ENCODE measurements around the gene ZDHHC19.

The ZDHHC19 gene

DNA sequence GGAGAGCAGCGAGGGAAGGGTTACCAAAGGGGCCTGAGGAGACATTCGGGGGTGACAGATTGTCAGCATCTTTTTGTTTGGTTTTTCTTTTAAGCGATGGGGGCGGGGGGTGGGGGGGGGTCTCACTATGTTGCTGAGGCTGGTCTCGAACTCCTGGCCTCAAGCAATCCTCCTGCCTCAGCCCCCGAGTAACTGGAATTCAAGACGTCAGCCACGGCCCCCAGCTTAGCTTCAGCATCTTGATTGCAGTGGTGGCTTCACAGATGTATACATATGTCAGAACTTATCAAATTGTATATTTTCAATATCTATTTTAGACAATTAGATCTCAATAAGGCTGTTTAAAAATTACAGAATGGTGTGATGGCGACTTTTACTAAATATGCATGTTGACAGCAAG is 30.9 kb downstream of the ZDHHC19 start:
- TF ChIP-seq TAF1 (IDR thresholded peaks at IDR 0.05; ENCODE audit: borderline replicate concordance, insufficient read depth, low read length) (no peak), POLR2AphosphoS5 (IDR thresholded peaks at IDR 0.05; ENCODE audit: low read depth, low read length) (no peak), SIN3A (IDR thresholded peaks at IDR 0.05; ENCODE audit: borderline replicate concordance, insufficient read depth, low read length) (no peak), FOXP2 (optimal IDR thresholded peaks at IDR 0.05; ENCODE audit: borderline replicate concordance, extremely low read depth, extremely low read length, insufficient read depth) (no peak)
- TF ChIP-seq, protein P1, sequence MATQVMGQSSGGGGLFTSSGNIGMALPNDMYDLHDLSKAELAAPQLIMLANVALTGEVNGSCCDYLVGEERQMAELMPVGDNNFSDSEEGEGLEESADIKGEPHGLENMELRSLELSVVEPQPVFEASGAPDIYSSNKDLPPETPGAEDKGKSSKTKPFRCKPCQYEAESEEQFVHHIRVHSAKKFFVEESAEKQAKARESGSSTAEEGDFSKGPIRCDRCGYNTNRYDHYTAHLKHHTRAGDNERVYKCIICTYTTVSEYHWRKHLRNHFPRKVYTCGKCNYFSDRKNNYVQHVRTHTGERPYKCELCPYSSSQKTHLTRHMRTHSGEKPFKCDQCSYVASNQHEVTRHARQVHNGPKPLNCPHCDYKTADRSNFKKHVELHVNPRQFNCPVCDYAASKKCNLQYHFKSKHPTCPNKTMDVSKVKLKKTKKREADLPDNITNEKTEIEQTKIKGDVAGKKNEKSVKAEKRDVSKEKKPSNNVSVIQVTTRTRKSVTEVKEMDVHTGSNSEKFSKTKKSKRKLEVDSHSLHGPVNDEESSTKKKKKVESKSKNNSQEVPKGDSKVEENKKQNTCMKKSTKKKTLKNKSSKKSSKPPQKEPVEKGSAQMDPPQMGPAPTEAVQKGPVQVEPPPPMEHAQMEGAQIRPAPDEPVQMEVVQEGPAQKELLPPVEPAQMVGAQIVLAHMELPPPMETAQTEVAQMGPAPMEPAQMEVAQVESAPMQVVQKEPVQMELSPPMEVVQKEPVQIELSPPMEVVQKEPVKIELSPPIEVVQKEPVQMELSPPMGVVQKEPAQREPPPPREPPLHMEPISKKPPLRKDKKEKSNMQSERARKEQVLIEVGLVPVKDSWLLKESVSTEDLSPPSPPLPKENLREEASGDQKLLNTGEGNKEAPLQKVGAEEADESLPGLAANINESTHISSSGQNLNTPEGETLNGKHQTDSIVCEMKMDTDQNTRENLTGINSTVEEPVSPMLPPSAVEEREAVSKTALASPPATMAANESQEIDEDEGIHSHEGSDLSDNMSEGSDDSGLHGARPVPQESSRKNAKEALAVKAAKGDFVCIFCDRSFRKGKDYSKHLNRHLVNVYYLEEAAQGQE (IDR thresholded peaks at IDR 0.05; ENCODE audit: insufficient read depth in 1 of 2, low read depth in 2 of 2, low read length in 2 of 2): no peak

DNA sequence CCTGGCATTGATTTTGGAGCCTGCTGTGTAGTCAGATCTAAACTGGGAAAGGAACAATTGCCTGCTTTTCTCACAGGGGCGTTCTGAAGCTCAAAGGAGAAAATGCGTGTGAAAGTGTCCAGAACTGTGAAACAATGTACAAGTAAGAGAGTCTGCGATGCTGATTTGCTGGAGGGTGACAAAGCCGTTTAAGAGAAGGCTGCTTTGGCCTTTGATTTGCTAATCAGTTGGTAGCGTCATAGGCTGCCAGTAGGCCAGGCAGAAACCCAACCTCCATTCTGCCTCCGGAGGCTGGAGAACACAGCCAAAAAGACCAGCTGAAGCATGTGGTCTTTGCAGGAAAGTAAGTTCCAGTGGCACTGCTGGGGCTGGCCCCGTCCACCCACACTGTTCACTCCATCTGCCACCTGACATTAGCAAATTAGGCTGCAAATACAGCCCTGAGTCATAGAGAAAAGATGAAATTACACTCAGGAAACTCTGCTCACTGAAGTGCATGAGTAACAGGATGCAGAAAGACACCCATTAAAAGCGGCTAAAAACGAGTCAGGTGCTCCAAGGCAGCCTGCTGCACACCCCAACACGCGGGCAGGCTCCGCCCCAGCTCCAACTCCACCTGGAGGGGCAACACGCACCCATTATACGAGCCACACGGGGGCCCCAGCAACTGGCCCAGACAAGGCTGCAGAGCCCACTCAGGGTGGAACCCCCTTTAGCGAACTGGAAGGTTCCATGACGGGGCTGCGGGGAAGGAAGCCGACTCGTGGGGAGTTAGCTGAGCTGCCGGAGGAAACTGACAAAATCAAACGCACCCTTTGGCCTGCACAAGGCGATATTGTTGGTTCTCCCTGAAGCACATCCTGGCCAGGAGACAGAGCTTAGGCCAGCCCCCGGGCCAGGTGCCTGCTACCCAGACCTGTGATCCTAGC is 31.6 kb downstream of the ZDHHC19 start:
- TF ChIP-seq TAF1 (IDR thresholded peaks at IDR 0.05; ENCODE audit: borderline replicate concordance, insufficient read depth, low read length) (no peak), POLR2AphosphoS5 (IDR thresholded peaks at IDR 0.05; ENCODE audit: low read depth, low read length) (no peak), FOXP2 (optimal IDR thresholded peaks at IDR 0.05; ENCODE audit: borderline replicate concordance, extremely low read depth, extremely low read length, insufficient read depth) (no peak), SIN3A (IDR thresholded peaks at IDR 0.05; ENCODE audit: borderline replicate concordance, insufficient read depth, low read length) (no peak)
- TF ChIP-seq, protein P1 (IDR thresholded peaks at IDR 0.05; ENCODE audit: insufficient read depth in 1 of 2, low read depth in 2 of 2, low read length in 2 of 2): no peak

DNA sequence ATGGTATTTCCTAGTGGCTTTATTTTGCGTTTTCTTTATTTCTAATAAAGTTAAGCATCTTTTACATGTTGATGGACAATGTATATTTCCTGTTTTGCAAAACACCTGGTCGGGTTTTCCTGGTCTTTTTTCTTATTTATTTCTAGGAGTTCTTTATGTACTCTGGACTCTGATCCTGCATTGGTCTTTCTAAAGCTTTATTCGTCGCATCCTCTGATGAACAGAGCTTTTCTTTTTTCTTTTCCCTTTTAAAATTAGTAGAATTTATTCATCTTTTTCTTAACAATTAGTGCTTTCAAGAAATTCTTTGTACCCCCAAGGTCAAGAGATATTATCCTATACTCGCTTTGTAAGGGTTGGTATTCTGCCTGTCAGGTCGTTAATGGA is 32.2 kb downstream of the ZDHHC19 start:
- no peak for TF ChIP-seq TAF1 (IDR thresholded peaks at IDR 0.05; ENCODE audit: borderline replicate concordance, insufficient read depth, low read length)
- TF ChIP-seq, protein P1 (IDR thresholded peaks at IDR 0.05; ENCODE audit: insufficient read depth in 1 of 2, low read depth in 2 of 2, low read length in 2 of 2): no peak
- no peak for TF ChIP-seq POLR2AphosphoS5 (IDR thresholded peaks at IDR 0.05; ENCODE audit: low read depth, low read length)
- TF ChIP-seq SIN3A (IDR thresholded peaks at IDR 0.05; ENCODE audit: borderline replicate concordance, insufficient read depth, low read length): no peak
- TF ChIP-seq FOXP2 (optimal IDR thresholded peaks at IDR 0.05; ENCODE audit: borderline replicate concordance, extremely low read depth, extremely low read length, insufficient read depth): no peak

DNA sequence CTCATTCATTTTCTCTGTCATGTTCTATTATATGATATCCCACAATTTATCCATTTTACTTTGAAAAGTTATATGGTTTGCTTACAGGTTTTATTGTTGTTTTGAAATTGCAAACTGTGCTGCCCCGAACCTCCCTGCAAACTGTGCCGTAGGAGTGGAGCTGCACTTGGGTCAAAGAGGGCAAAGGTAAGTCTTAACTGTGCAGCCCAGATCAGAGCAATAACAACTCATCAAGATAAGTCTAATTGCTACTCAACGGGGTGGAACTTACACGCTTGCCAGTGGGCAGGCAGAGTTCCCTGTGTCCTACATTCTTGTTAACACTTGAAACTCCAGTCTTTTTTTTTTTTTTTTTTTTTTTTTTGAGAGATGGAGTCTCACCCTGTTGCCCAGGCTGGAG is 33.2 kb downstream of the ZDHHC19 start:
- TF ChIP-seq, protein P1 (IDR thresholded peaks at IDR 0.05; ENCODE audit: insufficient read depth in 1 of 2, low read depth in 2 of 2, low read length in 2 of 2): no peak
- TF ChIP-seq TAF1 (IDR thresholded peaks at IDR 0.05; ENCODE audit: borderline replicate concordance, insufficient read depth, low read length) (no peak), SIN3A (IDR thresholded peaks at IDR 0.05; ENCODE audit: borderline replicate concordance, insufficient read depth, low read length) (no peak), FOXP2 (optimal IDR thresholded peaks at IDR 0.05; ENCODE audit: borderline replicate concordance, extremely low read depth, extremely low read length, insufficient read depth) (no peak), POLR2AphosphoS5 (IDR thresholded peaks at IDR 0.05; ENCODE audit: low read depth, low read length) (no peak)

Measured in PFSK-1 (cell line).